ENCODE results near the gene PRLH.
"Not testable (repeated sequence)": the region's sequence is repeated elsewhere in the genome, so short reads cannot be mapped to it uniquely, and the experiment has no call there.

Gene PRLH

GRCh38 chr2:237604391-237604790 is 38.0 kb downstream of the PRLH start:
- peaks cover 0 to 3% (median 2%) of the 10 kb centered on the region in 3 experiments for H3K27me3 ChIP-seq (ENCODE audit: control insufficient read depth in 3 of 3, insufficient read depth in 3 of 3, low read depth in 1 of 3, low read length in 3 of 3)
- no peaks in the 10 kb centered on the region for H3K79me1 ChIP-seq (ENCODE audit: low read depth, low read length)
- H3K9me3 ChIP-seq (replicated peaks in 1 of 2; ENCODE audit: control insufficient read depth in 2 of 2, insufficient read depth in 1 of 2, low read depth in 1 of 2, low read length in 2 of 2), result peaks cover 3 to 6% of the 10 kb centered on the region in 2 donors
- no peak overlapping the region for H2BK5ac ChIP-seq (ENCODE audit: low read length)
- peaks cover 6 to 11% of the 10 kb centered on the region in 2 donors for H3K4me1 ChIP-seq (ENCODE audit: control insufficient read depth in 2 of 2, insufficient read depth in 1 of 2, low read depth in 1 of 2, low read length in 2 of 2)
- no peaks in the 10 kb centered on the region for H3K36me3 ChIP-seq (replicated peaks in 1 of 2; ENCODE audit: control insufficient read depth in 2 of 2, insufficient read depth in 2 of 2, low read length in 2 of 2)
- no peak overlapping the region for H3K14ac ChIP-seq (ENCODE audit: low read length)
- peak overlapping the region; percentile 60 for H2AK5ac ChIP-seq (ENCODE audit: low read depth, low read length)
- no peak overlapping the region for H3K4me3 ChIP-seq (ENCODE audit: low read length in 2 of 2)
- WGBS, 2 donors (ENCODE audit: extremely low coverage in 2 of 2, insufficient read length in 2 of 2, insufficient replicate concordance in 1 of 2), result no CpG with 5 or more reads among the region's 11 CpGs
- no peak overlapping the region for H3K4ac ChIP-seq (ENCODE audit: low read length)
- peak overlapping the region; percentile 90 for H3K23ac ChIP-seq (ENCODE audit: low read depth, low read length, poor library complexity)
- no peak overlapping the region for H2BK15ac ChIP-seq (ENCODE audit: low read length)
- H3K27ac ChIP-seq (replicated peaks; ENCODE audit: low read length), result no peak overlapping the region
- no peak overlapping the region for H2BK120ac ChIP-seq (ENCODE audit: low read depth, low read length)
- no peak overlapping the region for H4K8ac ChIP-seq (ENCODE audit: low read depth, low read length)
- H2BK12ac ChIP-seq (ENCODE audit: low read length), result no peak overlapping the region
- no peak overlapping the region for H2AFZ ChIP-seq (ENCODE audit: low read length)
- no peak overlapping the region for H3K4me2 ChIP-seq (ENCODE audit: insufficient read depth, low read length, poor library complexity, severe bottlenecking)
- H3K18ac ChIP-seq (ENCODE audit: low read length), result peak overlapping the region; percentile 83
- H3K9ac ChIP-seq (ENCODE audit: low read depth, low read length, poor library complexity), result no peak overlapping the region
- DNase-seq (ENCODE audit: low spot score), result no peak
- no peak overlapping the region for H4K91ac ChIP-seq (ENCODE audit: low read depth, low read length, poor library complexity)

- Histone ChIP-seq H3K36me3 (replicated peaks in 1 of 2; ENCODE audit: control insufficient read depth in 2 of 2, insufficient read depth in 2 of 2, low read length in 2 of 2) (no peaks in the 10 kb centered on the region), H3K4me1 (ENCODE audit: control insufficient read depth in 2 of 2, insufficient read depth in 1 of 2, low read depth in 1 of 2, low read length in 2 of 2) (peaks cover 6 to 11% of the 10 kb centered on the region in 2 donors), H3K18ac (ENCODE audit: low read length) (peak overlapping the region; percentile 32), H2BK12ac (ENCODE audit: low read length) (no peak overlapping the region), H2BK15ac (ENCODE audit: low read length) (no peak overlapping the region), H3K4me2 (ENCODE audit: insufficient read depth, low read length, poor library complexity, severe bottlenecking) (no peak overlapping the region), H2BK5ac (ENCODE audit: low read length) (no peak overlapping the region), H3K9me3 (replicated peaks in 1 of 2; ENCODE audit: control insufficient read depth in 2 of 2, insufficient read depth in 1 of 2, low read depth in 1 of 2, low read length in 2 of 2) (peaks cover 3 to 6% of the 10 kb centered on the region in 2 donors), H3K9ac (ENCODE audit: low read depth, low read length, poor library complexity) (no peak overlapping the region), H3K4ac (ENCODE audit: low read length) (no peak overlapping the region), H3K23ac (ENCODE audit: low read depth, low read length, poor library complexity) (peak overlapping the region; percentile 8), H2BK120ac (ENCODE audit: low read depth, low read length) (no peak overlapping the region), H4K8ac (ENCODE audit: low read depth, low read length) (no peak overlapping the region), H4K91ac (ENCODE audit: low read depth, low read length, poor library complexity) (no peak overlapping the region), H3K27ac (replicated peaks; ENCODE audit: low read length) (no peak overlapping the region), H2AFZ (ENCODE audit: low read length) (no peak overlapping the region), H3K4me3 (ENCODE audit: low read length in 2 of 2) (no peak overlapping the region), H2AK5ac (ENCODE audit: low read depth, low read length) (no peak overlapping the region), H3K27me3 (ENCODE audit: control insufficient read depth in 3 of 3, insufficient read depth in 3 of 3, low read depth in 1 of 3, low read length in 3 of 3) (peaks cover 0 to 2% (median 0%) of the 10 kb centered on the region in 3 experiments), H3K79me1 (ENCODE audit: low read depth, low read length) (no peaks in the 10 kb centered on the region), H3K14ac (ENCODE audit: low read length) (no peak overlapping the region)
- no CpG with 5 or more reads among the region's 9 CpGs for WGBS, 2 donors (ENCODE audit: extremely low coverage in 2 of 2, insufficient read length in 2 of 2, insufficient replicate concordance in 1 of 2)
- no peak for DNase-seq (ENCODE audit: low spot score)
These were observed 38.6 kb downstream of the PRLH start for GRCh38 chr2:237604960-237605359.

- not testable (repeated sequence) for H2AFZ ChIP-seq (ENCODE audit: low read length); H3K23ac ChIP-seq (ENCODE audit: low read depth, low read length, poor library complexity); H3K9ac ChIP-seq (ENCODE audit: low read depth, low read length, poor library complexity); H2BK5ac ChIP-seq (ENCODE audit: low read length); H4K8ac ChIP-seq (ENCODE audit: low read depth, low read length); H3K4me2 ChIP-seq (ENCODE audit: insufficient read depth, low read length, poor library complexity, severe bottlenecking); H2BK120ac ChIP-seq (ENCODE audit: low read depth, low read length); H4K91ac ChIP-seq (ENCODE audit: low read depth, low read length, poor library complexity); H3K4me1 ChIP-seq (ENCODE audit: control insufficient read depth in 2 of 2, insufficient read depth in 1 of 2, low read depth in 1 of 2, low read length in 2 of 2); H2BK15ac ChIP-seq (ENCODE audit: low read length); H2BK12ac ChIP-seq (ENCODE audit: low read length); H3K27me3 ChIP-seq (ENCODE audit: control insufficient read depth in 3 of 3, insufficient read depth in 3 of 3, low read depth in 1 of 3, low read length in 3 of 3); H3K27ac ChIP-seq (replicated peaks; ENCODE audit: low read length); H3K9me3 ChIP-seq (replicated peaks in 1 of 2; ENCODE audit: control insufficient read depth in 2 of 2, insufficient read depth in 1 of 2, low read depth in 1 of 2, low read length in 2 of 2); H3K14ac ChIP-seq (ENCODE audit: low read length); H3K36me3 ChIP-seq (replicated peaks in 1 of 2; ENCODE audit: control insufficient read depth in 2 of 2, insufficient read depth in 2 of 2, low read length in 2 of 2); H3K18ac ChIP-seq (ENCODE audit: low read length); DNase-seq (ENCODE audit: low spot score); H3K4ac ChIP-seq (ENCODE audit: low read length); H2AK5ac ChIP-seq (ENCODE audit: low read depth, low read length); H3K79me1 ChIP-seq (ENCODE audit: low read depth, low read length)
- WGBS, 2 donors (ENCODE audit: extremely low coverage in 2 of 2, insufficient read length in 2 of 2, insufficient replicate concordance in 1 of 2), result no CpG with 5 or more reads among the region's 4 CpGs
- H3K4me3 ChIP-seq (ENCODE audit: low read length in 2 of 2), result peak overlapping the region in 1 of 2 donors; percentile 3
These were observed 40.1 kb downstream of the PRLH start for GRCh38 chr2:237606522-237606921.

DNA sequence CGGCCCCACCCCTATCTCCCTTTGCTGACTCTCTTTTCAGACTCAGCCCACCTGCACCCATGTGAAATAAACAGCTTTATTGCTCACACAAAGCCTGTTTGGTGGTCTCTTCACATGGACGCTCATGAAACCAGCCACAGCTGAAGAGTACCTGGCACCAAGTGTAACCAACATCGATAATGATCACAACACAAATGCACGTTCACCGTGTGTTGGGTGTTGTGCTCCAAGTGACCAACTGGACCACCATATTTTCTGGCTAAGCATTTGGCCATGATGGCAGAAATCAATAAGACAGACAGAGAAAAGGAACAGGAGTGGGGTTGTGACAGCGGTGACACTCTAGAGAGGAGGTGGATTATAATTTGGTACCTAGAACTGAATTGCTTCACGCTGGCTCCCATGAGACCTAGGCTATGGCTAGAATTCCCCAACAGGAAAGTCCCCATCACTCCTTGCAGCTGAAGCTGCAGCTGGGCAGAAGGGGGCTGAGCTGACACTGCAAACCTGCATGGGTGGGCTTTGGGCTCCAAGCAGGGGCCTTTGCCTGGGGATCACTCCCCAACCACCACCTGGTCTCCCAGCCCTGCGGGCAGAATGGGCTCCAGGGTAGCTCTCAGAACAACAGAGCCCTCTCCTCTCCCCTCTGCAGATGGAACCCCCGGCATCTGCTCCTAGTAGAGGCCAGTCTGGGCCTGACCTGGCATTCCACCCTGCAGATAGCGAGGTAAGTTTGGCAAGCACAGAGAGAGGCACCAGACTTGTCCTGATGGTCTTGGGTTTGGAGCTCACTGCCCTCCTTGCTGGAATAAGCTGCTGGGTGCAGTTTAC is 46.4 kb downstream of the PRLH start:
- Histone ChIP-seq H2BK12ac (ENCODE audit: low read length) (peak overlapping the region; percentile 59), H2BK15ac (ENCODE audit: low read length) (peak overlapping the region; percentile 38), H3K18ac (ENCODE audit: low read length) (peak overlapping the region; percentile 27), H2AK5ac (ENCODE audit: low read depth, low read length) (peak overlapping the region; percentile 19), H4K91ac (ENCODE audit: low read depth, low read length, poor library complexity) (no peak overlapping the region), H3K4me1 (ENCODE audit: control insufficient read depth in 2 of 2, insufficient read depth in 1 of 2, low read depth in 1 of 2, low read length in 2 of 2) (peaks cover 5 to 20% of the 10 kb centered on the region in 2 donors), H2AFZ (ENCODE audit: low read length) (no peak overlapping the region), H2BK120ac (ENCODE audit: low read depth, low read length) (no peak overlapping the region), H3K79me1 (ENCODE audit: low read depth, low read length) (no peaks in the 10 kb centered on the region), H3K27ac (replicated peaks; ENCODE audit: low read length) (no peak overlapping the region), H3K36me3 (replicated peaks in 1 of 2; ENCODE audit: control insufficient read depth in 2 of 2, insufficient read depth in 2 of 2, low read length in 2 of 2) (no peaks in the 10 kb centered on the region), H3K9me3 (replicated peaks in 1 of 2; ENCODE audit: control insufficient read depth in 2 of 2, insufficient read depth in 1 of 2, low read depth in 1 of 2, low read length in 2 of 2) (no peaks in the 10 kb centered on the region), H2BK5ac (ENCODE audit: low read length) (no peak overlapping the region), H3K14ac (ENCODE audit: low read length) (no peak overlapping the region), H3K27me3 (ENCODE audit: control insufficient read depth in 3 of 3, insufficient read depth in 3 of 3, low read depth in 1 of 3, low read length in 3 of 3) (peaks cover 0 to 5% (median 0%) of the 10 kb centered on the region in 3 experiments), H3K4me2 (ENCODE audit: insufficient read depth, low read length, poor library complexity, severe bottlenecking) (no peak overlapping the region), H4K8ac (ENCODE audit: low read depth, low read length) (no peak overlapping the region), H3K4me3 (ENCODE audit: low read length in 2 of 2) (no peak overlapping the region), H3K23ac (ENCODE audit: low read depth, low read length, poor library complexity) (no peak overlapping the region), H3K4ac (ENCODE audit: low read length) (no peak overlapping the region), H3K9ac (ENCODE audit: low read depth, low read length, poor library complexity) (no peak overlapping the region)
- no peak for DNase-seq (ENCODE audit: low spot score)
- no CpG with 5 or more reads among the region's 10 CpGs for WGBS, 2 donors (ENCODE audit: extremely low coverage in 2 of 2, insufficient read length in 2 of 2, insufficient replicate concordance in 1 of 2)
